Measurements from ENCODE around the gene TRIM50.
"Not testable (repeated sequence)": the region's sequence is repeated elsewhere in the genome, so short reads cannot be mapped to it uniquely, and the experiment has no call there.

DNA sequence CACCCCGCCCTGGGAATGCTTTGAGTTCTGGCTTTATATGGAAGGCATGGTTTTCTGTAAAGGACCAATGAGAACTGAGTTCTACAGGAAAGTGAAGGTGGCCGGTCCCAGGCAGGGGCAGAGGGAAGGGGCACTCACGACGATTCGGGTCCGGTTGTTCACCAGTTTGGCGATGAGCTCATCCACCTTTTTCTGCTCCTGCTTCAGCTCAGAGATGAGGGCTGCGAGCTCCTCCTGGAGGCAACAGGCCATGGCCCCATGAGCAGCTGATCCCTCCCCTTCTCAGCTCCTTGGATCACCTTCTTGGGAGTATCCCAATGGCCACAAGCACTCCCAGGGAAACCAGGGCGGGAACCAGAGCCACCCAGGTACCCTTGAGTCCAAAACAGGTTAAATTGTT lies 7.9 kb downstream of the TRIM50 start:
- TF ChIP-seq, protein P1, sequence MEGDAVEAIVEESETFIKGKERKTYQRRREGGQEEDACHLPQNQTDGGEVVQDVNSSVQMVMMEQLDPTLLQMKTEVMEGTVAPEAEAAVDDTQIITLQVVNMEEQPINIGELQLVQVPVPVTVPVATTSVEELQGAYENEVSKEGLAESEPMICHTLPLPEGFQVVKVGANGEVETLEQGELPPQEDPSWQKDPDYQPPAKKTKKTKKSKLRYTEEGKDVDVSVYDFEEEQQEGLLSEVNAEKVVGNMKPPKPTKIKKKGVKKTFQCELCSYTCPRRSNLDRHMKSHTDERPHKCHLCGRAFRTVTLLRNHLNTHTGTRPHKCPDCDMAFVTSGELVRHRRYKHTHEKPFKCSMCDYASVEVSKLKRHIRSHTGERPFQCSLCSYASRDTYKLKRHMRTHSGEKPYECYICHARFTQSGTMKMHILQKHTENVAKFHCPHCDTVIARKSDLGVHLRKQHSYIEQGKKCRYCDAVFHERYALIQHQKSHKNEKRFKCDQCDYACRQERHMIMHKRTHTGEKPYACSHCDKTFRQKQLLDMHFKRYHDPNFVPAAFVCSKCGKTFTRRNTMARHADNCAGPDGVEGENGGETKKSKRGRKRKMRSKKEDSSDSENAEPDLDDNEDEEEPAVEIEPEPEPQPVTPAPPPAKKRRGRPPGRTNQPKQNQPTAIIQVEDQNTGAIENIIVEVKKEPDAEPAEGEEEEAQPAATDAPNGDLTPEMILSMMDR (IDR thresholded peaks at IDR 0.05): not testable (repeated sequence)
- not testable (repeated sequence) for TF ChIP-seq POLR2A (IDR thresholded peaks at IDR 0.05)

Data from heart left ventricle (tissue), 13 donors.